ENCODE data around the gene SLC12A6.
"Not testable (repeated sequence)": the region's sequence is repeated elsewhere in the genome, so short reads cannot be mapped to it uniquely, and the experiment has no call there.

SLC12A6 gene

GRCh38 chr15:34337557-34338306 is at the start of gene SLC12A6:
TSS of gene SLC12A6 (minus strand) at chr15:34337781. CDS start at chr15:34336680, 1,101 bp downstream.
- Mint-ChIP-seq H3K27me3 (ENCODE audit: low read depth) (peaks cover 4% of the 10 kb centered on the region), H3K36me3 (ENCODE audit: low read depth) (peaks cover 16% of the 10 kb centered on the region), H3K4me3 (peak within 1 kb of the TSS; percentile 89 to 97 (median 96)), H3K4me1 (peaks cover 34% of the 10 kb centered on the region), H3K9me3 (no peaks in the 10 kb centered on the region), H3K27ac (peak within 1 kb of the TSS; percentile 29 to 77 (median 67))
- TF ChIP-seq, protein P1, sequence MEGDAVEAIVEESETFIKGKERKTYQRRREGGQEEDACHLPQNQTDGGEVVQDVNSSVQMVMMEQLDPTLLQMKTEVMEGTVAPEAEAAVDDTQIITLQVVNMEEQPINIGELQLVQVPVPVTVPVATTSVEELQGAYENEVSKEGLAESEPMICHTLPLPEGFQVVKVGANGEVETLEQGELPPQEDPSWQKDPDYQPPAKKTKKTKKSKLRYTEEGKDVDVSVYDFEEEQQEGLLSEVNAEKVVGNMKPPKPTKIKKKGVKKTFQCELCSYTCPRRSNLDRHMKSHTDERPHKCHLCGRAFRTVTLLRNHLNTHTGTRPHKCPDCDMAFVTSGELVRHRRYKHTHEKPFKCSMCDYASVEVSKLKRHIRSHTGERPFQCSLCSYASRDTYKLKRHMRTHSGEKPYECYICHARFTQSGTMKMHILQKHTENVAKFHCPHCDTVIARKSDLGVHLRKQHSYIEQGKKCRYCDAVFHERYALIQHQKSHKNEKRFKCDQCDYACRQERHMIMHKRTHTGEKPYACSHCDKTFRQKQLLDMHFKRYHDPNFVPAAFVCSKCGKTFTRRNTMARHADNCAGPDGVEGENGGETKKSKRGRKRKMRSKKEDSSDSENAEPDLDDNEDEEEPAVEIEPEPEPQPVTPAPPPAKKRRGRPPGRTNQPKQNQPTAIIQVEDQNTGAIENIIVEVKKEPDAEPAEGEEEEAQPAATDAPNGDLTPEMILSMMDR (IDR thresholded peaks at IDR 0.05; ENCODE audit: unreplicated experiment in 3 of 3): no peak

- H3K36me3 Mint-ChIP-seq (ENCODE audit: low read depth); H3K4me3 Mint-ChIP-seq; H3K27ac Mint-ChIP-seq; H3K27me3 Mint-ChIP-seq (ENCODE audit: low read depth); H3K9me3 Mint-ChIP-seq; H3K4me1 Mint-ChIP-seq: not testable (repeated sequence)
Measured at GRCh38 chr15:34381829-34382521, 44.4 kb upstream of the SLC12A6 start.

DNA sequence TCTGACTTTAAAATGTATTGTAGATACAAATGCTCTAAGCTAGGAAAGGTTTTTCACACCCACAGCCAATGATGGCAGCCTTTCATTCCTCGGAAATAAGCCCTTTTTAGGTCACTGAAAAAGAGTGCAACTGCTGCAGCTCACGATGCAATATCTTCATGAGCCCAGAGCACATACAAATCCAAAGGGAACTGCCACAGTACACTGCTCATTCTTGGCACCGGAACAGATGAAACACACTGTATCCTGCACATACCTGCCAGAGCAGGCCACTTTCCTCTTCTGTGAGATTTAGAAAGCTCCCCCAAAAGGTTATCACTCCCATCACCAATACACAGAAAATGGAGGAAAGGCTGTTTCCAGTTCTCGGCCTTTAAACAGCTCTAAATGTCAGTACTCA is 42.9 kb upstream of the SLC12A6 start:
- not testable (repeated sequence) for H3K36me3 Mint-ChIP-seq (ENCODE audit: low read depth); H3K4me1 Mint-ChIP-seq; H3K27ac Mint-ChIP-seq; H3K27me3 Mint-ChIP-seq (ENCODE audit: low read depth); H3K9me3 Mint-ChIP-seq; H3K4me3 Mint-ChIP-seq

GRCh38 chr15:34376856-34377255 is 39.3 kb upstream of the SLC12A6 start:
- Mint-ChIP-seq H3K9me3 (no peaks in the 10 kb centered on the region), H3K36me3 (ENCODE audit: low read depth) (peaks cover 4% of the 10 kb centered on the region), H3K4me1 (no peaks in the 10 kb centered on the region), H3K27ac (no peak overlapping the region), H3K4me3 (no peak overlapping the region), H3K27me3 (ENCODE audit: low read depth) (no peaks in the 10 kb centered on the region)
- TF ChIP-seq, protein P1 (IDR thresholded peaks at IDR 0.05; ENCODE audit: unreplicated experiment in 3 of 3): no peak

- not testable (repeated sequence) for H3K4me1 Mint-ChIP-seq; H3K36me3 Mint-ChIP-seq (ENCODE audit: low read depth); H3K27me3 Mint-ChIP-seq (ENCODE audit: low read depth); H3K27ac Mint-ChIP-seq; H3K4me3 Mint-ChIP-seq; H3K9me3 Mint-ChIP-seq
Measured at GRCh38 chr15:34375541-34375940, 38.0 kb upstream of the SLC12A6 start.

DNA sequence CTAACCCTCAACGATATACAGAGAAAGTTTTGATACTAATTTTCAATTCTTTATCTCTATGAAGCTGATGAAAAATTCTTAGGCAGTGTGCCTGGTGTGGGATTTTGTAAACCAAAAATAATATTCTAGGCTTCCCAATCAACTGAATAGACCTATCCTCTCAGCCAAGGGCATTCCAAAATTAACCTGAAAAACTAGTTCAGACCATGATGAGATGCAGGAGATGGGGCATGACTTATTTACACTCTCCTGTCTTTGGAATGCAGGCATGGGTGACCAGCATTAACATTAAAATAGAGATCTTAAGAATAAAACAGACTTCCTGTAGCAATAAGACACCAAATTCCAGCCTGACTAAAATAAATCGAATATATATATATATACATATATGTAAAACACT is 37.2 kb upstream of the SLC12A6 start:
- H3K36me3 Mint-ChIP-seq (ENCODE audit: low read depth): peaks cover 4% of the 10 kb centered on the region
- H3K4me3 Mint-ChIP-seq: no peak overlapping the region
- no peak overlapping the region for H3K27ac Mint-ChIP-seq
- no peaks in the 10 kb centered on the region for H3K27me3 Mint-ChIP-seq (ENCODE audit: low read depth)
- H3K9me3 Mint-ChIP-seq: no peaks in the 10 kb centered on the region
- TF ChIP-seq, protein P1 (IDR thresholded peaks at IDR 0.05; ENCODE audit: unreplicated experiment in 3 of 3): no peak
- H3K4me1 Mint-ChIP-seq: peaks cover 6% of the 10 kb centered on the region

DNA sequence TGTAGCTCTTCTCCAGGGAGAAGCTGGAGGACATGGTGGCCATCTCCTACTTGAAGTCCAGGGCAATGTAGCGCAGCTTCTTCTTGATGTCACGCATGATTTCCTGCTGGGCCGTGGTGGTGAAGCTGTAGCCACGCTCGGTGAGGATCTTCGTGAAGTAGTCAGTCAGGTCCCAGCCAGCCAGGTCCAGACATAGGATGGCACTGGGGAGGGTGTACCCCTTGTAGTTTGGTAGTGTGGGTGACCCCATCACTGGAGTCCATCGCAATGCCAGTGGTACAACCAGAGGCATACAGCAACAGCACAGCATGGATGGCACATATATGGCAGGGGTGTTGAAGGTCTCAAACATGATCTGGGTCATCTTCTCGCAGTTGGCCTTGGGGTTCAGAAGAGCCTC is 36.4 kb upstream of the SLC12A6 start:
- Mint-ChIP-seq H3K36me3 (ENCODE audit: low read depth) (peaks cover 4% of the 10 kb centered on the region), H3K4me3 (no peak overlapping the region), H3K27me3 (ENCODE audit: low read depth) (no peaks in the 10 kb centered on the region), H3K4me1 (peaks cover 9% of the 10 kb centered on the region), H3K27ac (no peak overlapping the region), H3K9me3 (no peaks in the 10 kb centered on the region)
- TF ChIP-seq, protein P1 (IDR thresholded peaks at IDR 0.05; ENCODE audit: unreplicated experiment in 3 of 3): no peak
